ENCODE results near the gene APBB1IP. TPM values are rescaled to one million over a fixed set of nuclear protein-coding genes. Genes with fewer than 3 reads are reported as not detected.
A peak's percentile ranks its signal among the peaks of the same experiment; 100 is the strongest.

APBB1IP gene
- total RNA-seq, 1 donor from 2014 or later: not detected

GRCh38 chr10:26550774-26551526, 112.8 kb downstream of the APBB1IP start:
- H3K9me3 Mint-ChIP-seq (ENCODE audit: low read depth): peaks cover 16% of the 10 kb centered on the region
- no peaks in the 10 kb centered on the region for H3K4me1 Mint-ChIP-seq (ENCODE audit: low read depth)
- no peak overlapping the region for H3K27ac Mint-ChIP-seq (ENCODE audit: unreplicated experiment)
- H3K36me3 Mint-ChIP-seq (ENCODE audit: low read depth): no peaks in the 10 kb centered on the region
- no peak for TF ChIP-seq CTCF (IDR thresholded peaks at IDR 0.05)
- no peak overlapping the region for H3K4me3 Mint-ChIP-seq (ENCODE audit: unreplicated experiment)
- H3K27me3 Mint-ChIP-seq (ENCODE audit: low read depth): peaks cover 12% of the 10 kb centered on the region
- DNase-seq (ENCODE audit: low spot score): no peak

- Mint-ChIP-seq H3K4me1 (ENCODE audit: low read depth) (peaks cover 7% of the 10 kb centered on the region), H3K27me3 (ENCODE audit: low read depth) (peaks cover 23% of the 10 kb centered on the region), H3K36me3 (ENCODE audit: low read depth) (no peaks in the 10 kb centered on the region), H3K4me3 (ENCODE audit: unreplicated experiment) (no peak overlapping the region), H3K9me3 (ENCODE audit: low read depth) (peaks cover 16% of the 10 kb centered on the region), H3K27ac (ENCODE audit: unreplicated experiment) (no peak overlapping the region)
- no peak for DNase-seq (ENCODE audit: low spot score)
- TF ChIP-seq CTCF (IDR thresholded peaks at IDR 0.05): no peak
Measured at GRCh38 chr10:26554246-26554645, 116.1 kb downstream of the APBB1IP start.

- no peak overlapping the region for H3K4me3 Mint-ChIP-seq (ENCODE audit: unreplicated experiment)
- H3K27ac Mint-ChIP-seq (ENCODE audit: unreplicated experiment): no peak overlapping the region
- H3K27me3 Mint-ChIP-seq (ENCODE audit: low read depth): peaks cover 34% of the 10 kb centered on the region
- peaks cover 7% of the 10 kb centered on the region for H3K4me1 Mint-ChIP-seq (ENCODE audit: low read depth)
- TF ChIP-seq CTCF (IDR thresholded peaks at IDR 0.05): no peak
- H3K9me3 Mint-ChIP-seq (ENCODE audit: low read depth): peaks cover under 1% of the 10 kb centered on the region
- no peaks in the 10 kb centered on the region for H3K36me3 Mint-ChIP-seq (ENCODE audit: low read depth)
- DNase-seq (ENCODE audit: low spot score): no peak
Measured at GRCh38 chr10:26555719-26556368, 117.7 kb downstream of the APBB1IP start.

GRCh38 chr10:26556748-26557640, 118.9 kb downstream of the APBB1IP start:
- no peak overlapping the region for H3K27ac Mint-ChIP-seq (ENCODE audit: unreplicated experiment)
- peak; percentile 92 for TF ChIP-seq CTCF (IDR thresholded peaks at IDR 0.05)
- H3K4me3 Mint-ChIP-seq (ENCODE audit: unreplicated experiment): no peak overlapping the region
- H3K4me1 Mint-ChIP-seq (ENCODE audit: low read depth): peaks cover 7% of the 10 kb centered on the region
- no peaks in the 10 kb centered on the region for H3K36me3 Mint-ChIP-seq (ENCODE audit: low read depth)
- H3K27me3 Mint-ChIP-seq (ENCODE audit: low read depth): peaks cover 39% of the 10 kb centered on the region
- DNase-seq (ENCODE audit: low spot score): no peak
- no peaks in the 10 kb centered on the region for H3K9me3 Mint-ChIP-seq (ENCODE audit: low read depth)

GRCh38 chr10:26557641-26558014, 119.5 kb downstream of the APBB1IP start:
- no peaks in the 10 kb centered on the region for H3K9me3 Mint-ChIP-seq (ENCODE audit: low read depth)
- H3K4me1 Mint-ChIP-seq (ENCODE audit: low read depth): peaks cover 7% of the 10 kb centered on the region
- peaks cover 44% of the 10 kb centered on the region for H3K27me3 Mint-ChIP-seq (ENCODE audit: low read depth)
- no peak overlapping the region for H3K27ac Mint-ChIP-seq (ENCODE audit: unreplicated experiment)
- H3K4me3 Mint-ChIP-seq (ENCODE audit: unreplicated experiment): no peak overlapping the region
- no peak for TF ChIP-seq CTCF (IDR thresholded peaks at IDR 0.05)
- H3K36me3 Mint-ChIP-seq (ENCODE audit: low read depth): no peaks in the 10 kb centered on the region
- no peak for DNase-seq (ENCODE audit: low spot score)

All from chondrocyte (in vitro differentiated cells).